Effector memory CD8-positive, alpha-beta T cell (primary cell): ENCODE data around the gene MSI2.

Experiments used
- ATAC-seq: fragments of 150-1000 bp; cut with Tn5 transposase; replicated peaks from 2 replicates; pipeline ENCODE4 v1.10.0; 2021; ENCODE audit warnings: mild to moderate bottlenecking, moderate library complexity
- DNase-seq, 3 experiments: peaks; one replicate each; pipeline ENCODE4 v3.0.0; 2021
- H3K27ac Mint-ChIP-seq, 2 donors: one replicate each; pipeline ENCODE4 v1.8.0; 2022; ENCODE audit warnings: mild to moderate bottlenecking in 2 of 2, mixed read lengths in 2 of 2, moderate library complexity in 2 of 2
- H3K27me3 Mint-ChIP-seq, 2 donors: one replicate each; pipeline ENCODE4 v1.8.0; 2022; ENCODE audit warnings: mixed read lengths in 2 of 2
- H3K36me3 Mint-ChIP-seq: one replicate; pipeline ENCODE4 v1.8.0; 2022; ENCODE audit warnings: mild to moderate bottlenecking, moderate library complexity, mixed read lengths; ENCODE audit not compliant: insufficient read depth
- H3K4me1 Mint-ChIP-seq, 2 donors: one replicate each; pipeline ENCODE4 v1.8.0; 2022; ENCODE audit warnings: low read depth in 2 of 2, mixed read lengths in 2 of 2
- H3K4me3 Mint-ChIP-seq, 2 donors: one replicate each; pipeline ENCODE4 v1.8.0; 2022; ENCODE audit warnings: mild to moderate bottlenecking in 2 of 2, mixed read lengths in 2 of 2, moderate library complexity in 2 of 2
- H3K9me3 Mint-ChIP-seq, 2 donors: one replicate each; pipeline ENCODE4 v1.8.0; 2022; ENCODE audit warnings: mixed read lengths in 2 of 2

Gene MSI2

DNA sequence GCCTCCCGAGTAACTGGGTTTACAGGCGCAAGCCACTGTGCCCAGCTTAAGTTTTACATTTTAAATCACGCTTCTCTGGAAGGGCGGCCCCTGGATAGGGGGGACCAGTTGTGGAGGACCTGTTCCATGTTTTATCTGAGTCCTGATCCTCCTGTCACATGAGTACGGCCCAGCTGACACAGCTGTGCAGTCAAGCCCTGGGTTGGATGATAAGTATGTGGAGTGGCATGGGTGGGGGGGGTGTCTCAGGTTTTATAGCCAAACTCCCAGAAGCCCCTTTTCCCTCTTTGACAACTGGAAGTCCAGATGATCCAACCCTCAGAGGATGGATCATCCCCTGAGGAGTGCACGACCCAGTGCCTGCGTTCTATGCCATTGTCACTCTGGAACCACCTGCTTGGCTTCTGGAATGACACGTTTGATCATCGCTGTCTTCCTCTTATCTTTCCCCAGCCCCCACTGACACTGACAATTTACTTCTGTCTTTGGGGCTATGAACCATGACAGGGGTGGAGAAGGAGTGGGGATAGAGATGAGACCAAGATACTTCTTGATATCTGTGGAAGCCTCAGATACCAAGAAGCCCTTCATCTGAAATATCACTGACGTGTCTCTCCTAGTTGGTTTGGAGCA lies 191.2 kb downstream of the MSI2 start:
- H3K36me3 Mint-ChIP-seq, result peaks cover 6% of the 10 kb centered on the region
- no peak for ATAC-seq
- H3K4me3 Mint-ChIP-seq, result no peak overlapping the region
- DNase-seq, result no peak
- peaks cover 25 to 29% of the 10 kb centered on the region in 2 donors for H3K4me1 Mint-ChIP-seq
- peak overlapping the region in 1 of 2 donors; percentile 54 for H3K27ac Mint-ChIP-seq
- no peaks in the 10 kb centered on the region for H3K9me3 Mint-ChIP-seq
- H3K27me3 Mint-ChIP-seq, result no peaks in the 10 kb centered on the region

GRCh38 chr17:57447990-57448758 lies 191.9 kb downstream of the MSI2 start:
- Mint-ChIP-seq H3K4me1 (peaks cover 24 to 26% of the 10 kb centered on the region in 2 donors), H3K27me3 (no peaks in the 10 kb centered on the region), H3K36me3 (peaks cover 6% of the 10 kb centered on the region), H3K4me3 (no peak overlapping the region), H3K27ac (peak overlapping the region in 1 of 2 donors; percentile 54), H3K9me3 (no peaks in the 10 kb centered on the region)
- DNase-seq, result no peak
- no peak for ATAC-seq

DNA sequence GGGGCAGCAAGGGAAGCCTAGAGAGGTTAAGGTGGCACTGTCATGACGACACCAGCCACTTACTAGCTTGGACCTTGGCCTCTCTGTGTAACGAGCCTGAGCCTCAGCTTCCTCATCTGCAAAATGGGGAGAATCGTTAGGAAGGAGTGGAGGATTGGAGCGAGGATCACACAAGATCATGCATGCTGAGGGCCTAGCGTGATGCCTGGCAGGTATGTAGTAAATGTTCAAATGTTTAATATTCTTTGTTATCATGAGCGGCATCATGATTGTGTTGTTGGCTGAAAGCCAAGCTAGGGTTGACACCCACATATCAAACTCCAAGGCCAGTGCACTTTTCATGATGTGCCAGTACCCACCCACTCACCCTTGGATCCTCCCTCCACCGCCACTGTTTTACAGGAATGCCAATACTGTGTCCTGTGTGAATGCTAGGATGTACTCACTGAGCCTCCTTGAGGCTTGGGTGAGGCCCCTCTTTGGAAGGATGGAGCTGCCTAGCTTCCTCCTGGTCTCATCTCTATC lies 192.5 kb downstream of the MSI2 start:
- H3K36me3 Mint-ChIP-seq, result peaks cover 3% of the 10 kb centered on the region
- H3K27ac Mint-ChIP-seq, result no peak overlapping the region
- no peaks in the 10 kb centered on the region for H3K27me3 Mint-ChIP-seq

GRCh38 chr17:57451191-57451590 lies 194.9 kb downstream of the MSI2 start:
- H3K36me3 Mint-ChIP-seq, result peaks cover 9% of the 10 kb centered on the region
- DNase-seq (no peak), ATAC-seq (no peak)
- no peak overlapping the region for H3K27ac Mint-ChIP-seq
- H3K9me3 Mint-ChIP-seq, result no peaks in the 10 kb centered on the region
- H3K4me1 Mint-ChIP-seq, result peaks cover 43 to 44% of the 10 kb centered on the region in 2 donors
- no peak overlapping the region for H3K4me3 Mint-ChIP-seq
- no peaks in the 10 kb centered on the region for H3K27me3 Mint-ChIP-seq

More for the DNA sequence above, 192.5 kb downstream of the MSI2 start:
- no peaks in the 10 kb centered on the region for H3K9me3 Mint-ChIP-seq
- DNase-seq (no peak), ATAC-seq (no peak)
- peaks cover 25 to 28% of the 10 kb centered on the region in 2 donors for H3K4me1 Mint-ChIP-seq
- no peak overlapping the region for H3K4me3 Mint-ChIP-seq

DNA sequence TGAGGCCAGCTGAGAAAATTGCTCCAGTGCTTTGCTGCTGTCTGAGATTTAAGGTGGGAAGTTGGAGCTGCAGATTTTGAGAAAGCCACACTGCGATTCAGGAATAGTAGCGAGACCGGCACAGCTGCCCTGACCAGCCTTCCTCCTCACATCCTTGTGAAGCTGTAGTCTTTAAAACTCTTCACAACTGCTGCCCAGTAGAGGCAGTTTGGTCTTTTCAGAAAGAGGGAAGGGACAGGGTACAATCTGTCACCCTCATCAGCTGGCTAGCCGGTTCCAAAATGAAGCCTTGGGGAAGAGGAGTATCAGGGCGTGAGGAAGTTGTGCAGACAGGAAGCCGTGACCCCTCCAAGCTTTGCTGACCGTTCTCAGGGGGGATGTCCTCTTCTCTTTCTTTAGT lies 195.3 kb downstream of the MSI2 start:
- no peaks in the 10 kb centered on the region for H3K9me3 Mint-ChIP-seq
- peaks cover 9% of the 10 kb centered on the region for H3K36me3 Mint-ChIP-seq
- ATAC-seq, result no peak
- no peak overlapping the region for H3K27ac Mint-ChIP-seq
- H3K27me3 Mint-ChIP-seq, result no peaks in the 10 kb centered on the region
- no peak for DNase-seq
- H3K4me3 Mint-ChIP-seq, result no peak overlapping the region
- H3K4me1 Mint-ChIP-seq, result peaks cover 41 to 44% of the 10 kb centered on the region in 2 donors

- peak overlapping the region; percentile 75 to 77 for H3K4me3 Mint-ChIP-seq
These were observed 197.6 kb downstream of the MSI2 start for GRCh38 chr17:57453841-57454425.

GRCh38 chr17:57454729-57455062 lies 198.4 kb downstream of the MSI2 start:
- DNase-seq (no peak), ATAC-seq (no peak)
- Mint-ChIP-seq H3K4me1 (peaks cover 50 to 51% of the 10 kb centered on the region in 2 donors), H3K9me3 (no peaks in the 10 kb centered on the region), H3K36me3 (peaks cover 6% of the 10 kb centered on the region), H3K27ac (peak overlapping the region; percentile 88 to 90), H3K27me3 (no peaks in the 10 kb centered on the region), H3K4me3 (peak overlapping the region; percentile 75 to 77)

More at GRCh38 chr17:57453841-57454425, 197.6 kb downstream of the MSI2 start:
- DNase-seq (no peak), ATAC-seq (no peak)
- Mint-ChIP-seq H3K36me3 (peaks cover 9% of the 10 kb centered on the region), H3K27ac (peak overlapping the region in 1 of 2 donors; percentile 90), H3K27me3 (no peaks in the 10 kb centered on the region), H3K4me1 (peaks cover 43 to 45% of the 10 kb centered on the region in 2 donors), H3K9me3 (no peaks in the 10 kb centered on the region)

GRCh38 chr17:57455063-57455914 lies 199.0 kb downstream of the MSI2 start:
- Mint-ChIP-seq H3K4me1 (peaks cover 53 to 55% of the 10 kb centered on the region in 2 donors), H3K36me3 (peaks cover 6% of the 10 kb centered on the region), H3K27me3 (no peaks in the 10 kb centered on the region), H3K27ac (peak overlapping the region; percentile 88 to 90), H3K9me3 (no peaks in the 10 kb centered on the region), H3K4me3 (peak overlapping the region; percentile 75 to 77)
- peak; percentile 82 for ATAC-seq
- peak; percentile 23 to 32 (median 27) for DNase-seq

- peaks cover 6% of the 10 kb centered on the region for H3K36me3 Mint-ChIP-seq
- H3K9me3 Mint-ChIP-seq, result no peaks in the 10 kb centered on the region
- peaks cover 63 to 65% of the 10 kb centered on the region in 2 donors for H3K4me1 Mint-ChIP-seq
- H3K27me3 Mint-ChIP-seq, result no peaks in the 10 kb centered on the region
- DNase-seq (no peak), ATAC-seq (no peak)
- no peak overlapping the region for H3K4me3 Mint-ChIP-seq
- H3K27ac Mint-ChIP-seq, result no peak overlapping the region
These were observed 200.3 kb downstream of the MSI2 start for GRCh38 chr17:57456622-57457021.

DNA sequence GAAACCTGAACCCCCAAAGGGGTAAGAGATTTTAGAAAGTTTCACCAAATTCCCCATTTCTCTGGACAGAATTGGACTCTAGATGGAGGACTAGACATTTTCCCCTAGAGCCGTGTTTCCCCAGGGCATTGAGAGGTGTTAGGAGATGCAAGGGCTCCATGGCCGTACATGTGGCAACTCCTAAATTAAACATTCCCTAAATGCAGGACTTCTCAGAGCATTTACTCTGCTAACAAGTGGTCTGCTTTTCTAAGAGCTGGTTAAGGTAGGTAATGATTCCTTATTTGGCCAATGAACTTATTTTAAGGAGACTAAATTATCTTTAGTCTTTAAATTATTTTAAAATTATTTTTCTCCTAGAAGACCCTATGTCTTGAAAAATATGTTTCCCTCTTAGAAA lies 200.9 kb downstream of the MSI2 start:
- H3K4me1 Mint-ChIP-seq, result peaks cover 65 to 71% of the 10 kb centered on the region in 2 donors
- no peaks in the 10 kb centered on the region for H3K27me3 Mint-ChIP-seq
- H3K9me3 Mint-ChIP-seq, result no peaks in the 10 kb centered on the region
- H3K27ac Mint-ChIP-seq, result no peak overlapping the region
- H3K36me3 Mint-ChIP-seq, result peaks cover 6% of the 10 kb centered on the region
- H3K4me3 Mint-ChIP-seq, result no peak overlapping the region
- DNase-seq (no peak), ATAC-seq (no peak)

- Mint-ChIP-seq H3K27ac (peak overlapping the region; percentile 39 to 46), H3K4me3 (peak overlapping the region in 1 of 2 donors; percentile 18), H3K4me1 (peaks cover 61 to 75% of the 10 kb centered on the region in 2 donors), H3K36me3 (peaks cover 6% of the 10 kb centered on the region), H3K9me3 (no peaks in the 10 kb centered on the region), H3K27me3 (no peaks in the 10 kb centered on the region)
- DNase-seq (no peak), ATAC-seq (no peak)
These were observed 202.5 kb downstream of the MSI2 start for GRCh38 chr17:57458718-57459285.

- Mint-ChIP-seq H3K27me3 (no peaks in the 10 kb centered on the region), H3K4me3 (peak overlapping the region in 1 of 2 donors; percentile 18), H3K9me3 (no peaks in the 10 kb centered on the region), H3K36me3 (peaks cover 6% of the 10 kb centered on the region), H3K27ac (peak overlapping the region; percentile 39 to 46), H3K4me1 (peaks cover 56 to 76% of the 10 kb centered on the region in 2 donors)
- no peak for DNase-seq
- no peak for ATAC-seq
These were observed 203.1 kb downstream of the MSI2 start for GRCh38 chr17:57459286-57459915.
